Calu3 (cell line): ENCODE measurements around the gene AIG1. TPM values are rescaled to one million over a fixed set of nuclear protein-coding genes. Genes with fewer than 3 reads are reported as not detected.

ENCODE experiments used
- BruUV-seq: library from RNA; stranded (reverse); fragments of 400-500 nt; replicated peaks from 2 replicates; lab custom pipeline; 2021; lab: Mats Ljungman, UMichigan
- CTCF ChIA-PET: fragments of 300-600 bp; sonication (Branson Sonifier 250); formaldehyde crosslinking; loops from one replicate; lab custom pipeline; 2022; ENCODE audit warnings: antibody characterized with exemption; lab: Charles Lee
- DNase-seq: peaks from one replicate; pipeline ENCODE4 v3.0.0; 2022
- H3K27ac Mint-ChIP-seq: one replicate; pipeline ENCODE4 v1.8.0; 2022; ENCODE audit warnings: mixed read lengths; ENCODE audit not compliant: unreplicated experiment
- H3K27me3 Mint-ChIP-seq: one replicate; pipeline ENCODE4 v1.8.0; 2022; ENCODE audit warnings: mixed read lengths; ENCODE audit not compliant: unreplicated experiment
- H3K36me3 Mint-ChIP-seq: one replicate; pipeline ENCODE4 v1.8.0; 2022; ENCODE audit warnings: mild to moderate bottlenecking, moderate library complexity, mixed read lengths; ENCODE audit not compliant: insufficient read depth, unreplicated experiment
- H3K4me1 Mint-ChIP-seq: one replicate; pipeline ENCODE4 v1.8.0; 2022; ENCODE audit warnings: mild to moderate bottlenecking, low read depth, mixed read lengths; ENCODE audit not compliant: unreplicated experiment
- H3K4me3 Mint-ChIP-seq: one replicate; pipeline ENCODE4 v1.8.0; 2022; ENCODE audit warnings: mild to moderate bottlenecking, low read depth, moderate library complexity, mixed read lengths; ENCODE audit not compliant: unreplicated experiment
- H3K9me3 Mint-ChIP-seq: one replicate; pipeline ENCODE4 v1.8.0; 2022; ENCODE audit warnings: low read depth, mixed read lengths; ENCODE audit not compliant: unreplicated experiment
- CTCF ChIP-seq: fragments of 200-600 bp; IDR thresholded peaks from one replicate; pipeline ENCODE4 v1.8.0; 2022; ENCODE audit warnings: antibody characterized with exemption; ENCODE audit not compliant: unreplicated experiment
- intact Hi-C: fragments of 100-400 bp; cut with micrococcal nuclease; formaldehyde crosslinking; loops from one replicate; pipeline ENCODE4 v1.10.0; 2022; ENCODE audit not compliant: unreplicated experiment
- total RNA-seq: library from RNA; stranded (reverse); gene quantifications from 2 replicates; pipeline ENCODE4 v1.2.3, GENCODE V29; 2022

AIG1 gene
- total RNA-seq, 1 experiment from 2014 or later: 57.2 TPM

- Mint-ChIP-seq H3K36me3 (no peaks in the 10 kb centered on the region), H3K27me3 (no peaks in the 10 kb centered on the region), H3K4me3 (no peak overlapping the region)
Measured at GRCh38 chr6:143123081-143123480, 62.4 kb downstream of the AIG1 start.

GRCh38 chr6:143123941-143124340 lies 63.3 kb downstream of the AIG1 start:
- H3K4me1 Mint-ChIP-seq: no peaks in the 10 kb centered on the region

More at GRCh38 chr6:143123081-143123480, 62.4 kb downstream of the AIG1 start:
- no peak for DNase-seq
- no peak for TF ChIP-seq CTCF
- no peaks in the 10 kb centered on the region for H3K4me1 Mint-ChIP-seq
- no TSS peak for BruUV-seq
- peaks cover 2% of the 10 kb centered on the region for H3K9me3 Mint-ChIP-seq
- CTCF ChIA-PET: no interaction called here
- intact Hi-C loops: no loop called here
- no peak overlapping the region for H3K27ac Mint-ChIP-seq

GRCh38 chr6:143125455-143125854 lies 64.8 kb downstream of the AIG1 start:
- no peaks in the 10 kb centered on the region for H3K36me3 Mint-ChIP-seq
- intact Hi-C loops: no loop called here
- H3K4me1 Mint-ChIP-seq: no peaks in the 10 kb centered on the region
- peaks cover 2% of the 10 kb centered on the region for H3K9me3 Mint-ChIP-seq
- no peak for TF ChIP-seq CTCF
- no peak overlapping the region for H3K4me3 Mint-ChIP-seq
- CTCF ChIA-PET: no interaction called here
- H3K27ac Mint-ChIP-seq: no peak overlapping the region
- no peak for DNase-seq
- BruUV-seq: no TSS peak
- H3K27me3 Mint-ChIP-seq: no peaks in the 10 kb centered on the region

More at GRCh38 chr6:143123941-143124340, 63.3 kb downstream of the AIG1 start:
- no peak for DNase-seq
- CTCF ChIA-PET: no interaction called here
- no peak for TF ChIP-seq CTCF
- Mint-ChIP-seq H3K4me3 (no peak overlapping the region), H3K9me3 (peaks cover 2% of the 10 kb centered on the region), H3K27ac (no peak overlapping the region), H3K27me3 (no peaks in the 10 kb centered on the region), H3K36me3 (no peaks in the 10 kb centered on the region)
- intact Hi-C loops: no loop called here
- no TSS peak for BruUV-seq

- no peak for DNase-seq
- no peak overlapping the region for H3K27ac Mint-ChIP-seq
- intact Hi-C loops: no loop called here
- H3K36me3 Mint-ChIP-seq: no peaks in the 10 kb centered on the region
- TF ChIP-seq CTCF: no peak
- CTCF ChIA-PET: no interaction called here
- no peaks in the 10 kb centered on the region for H3K4me1 Mint-ChIP-seq
- no peaks in the 10 kb centered on the region for H3K27me3 Mint-ChIP-seq
- H3K9me3 Mint-ChIP-seq: peaks cover 2% of the 10 kb centered on the region
- BruUV-seq: no TSS peak
- no peak overlapping the region for H3K4me3 Mint-ChIP-seq
Measured at GRCh38 chr6:143125864-143126573, 65.3 kb downstream of the AIG1 start.
